HG02943 (cell line): ENCODE measurements around the gene KIFC3.
"Not testable (repeated sequence)": the region's sequence is repeated elsewhere in the genome, so short reads cannot be mapped to it uniquely, and the experiment has no call there.

ENCODE experiments used
- ATAC-seq: cut with Tn5 transposase; IDR thresholded peaks from one replicate; pipeline ENCODE4 v1.9.1; 2021; ENCODE audit warnings: mild to moderate bottlenecking, low read depth, moderate library complexity; ENCODE audit not compliant: unreplicated experiment

The KIFC3 gene

DNA sequence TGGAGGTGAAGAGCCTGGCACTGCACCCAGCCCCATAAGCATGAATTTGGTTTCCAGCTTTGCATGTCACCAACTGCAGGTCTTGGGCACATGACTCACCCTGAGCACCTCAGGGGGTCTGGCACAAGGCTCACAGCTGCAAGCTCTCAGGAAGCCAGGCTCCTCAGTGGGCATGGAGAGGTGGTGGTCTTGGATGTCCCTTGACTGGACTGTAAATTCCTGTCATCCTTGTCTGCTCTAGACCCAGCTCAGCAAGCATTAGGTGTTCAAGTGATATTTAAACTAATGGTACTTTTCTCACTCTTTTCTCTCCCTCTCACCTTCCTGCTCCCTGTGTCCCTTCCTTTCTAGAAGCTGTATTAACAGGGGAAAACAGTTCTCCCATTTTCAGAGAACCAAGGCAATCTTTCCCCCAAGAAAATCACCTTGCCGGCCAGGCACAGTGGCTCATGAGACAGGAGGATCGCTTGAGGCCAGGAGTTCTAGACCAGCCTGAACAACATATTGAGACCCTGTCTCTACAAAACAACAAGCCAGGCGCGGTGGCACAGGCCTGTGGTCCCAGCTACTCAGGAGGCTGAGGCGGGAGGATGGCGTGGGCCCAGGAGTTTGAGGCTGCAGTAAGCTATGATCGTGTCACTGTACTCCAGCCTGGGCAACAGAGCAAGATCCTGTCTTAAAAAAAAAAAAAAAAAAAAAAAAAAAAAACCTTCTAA lies 5.1 kb upstream of the KIFC3 start:
- no peak for ATAC-seq

DNA sequence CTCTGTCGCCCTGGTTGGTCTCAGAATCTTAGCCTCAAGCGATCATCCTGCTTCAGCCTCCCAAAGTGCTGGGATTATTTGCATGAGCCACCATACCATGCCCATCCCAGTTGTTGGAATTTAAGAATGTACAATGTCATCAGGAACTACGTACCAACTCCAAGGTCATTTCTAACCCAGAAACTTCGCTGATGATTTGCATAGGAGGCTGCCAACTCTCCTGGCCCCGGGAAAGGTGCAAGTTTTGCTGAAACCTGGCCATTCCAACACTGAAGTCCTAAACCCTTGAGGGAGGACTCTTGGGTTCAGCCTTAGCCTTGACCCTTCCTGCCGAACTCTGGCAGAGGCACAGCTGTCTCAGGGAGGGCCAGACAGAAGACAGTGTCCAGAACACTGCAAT lies 2.9 kb upstream of the KIFC3 start:
- ATAC-seq: no peak

DNA sequence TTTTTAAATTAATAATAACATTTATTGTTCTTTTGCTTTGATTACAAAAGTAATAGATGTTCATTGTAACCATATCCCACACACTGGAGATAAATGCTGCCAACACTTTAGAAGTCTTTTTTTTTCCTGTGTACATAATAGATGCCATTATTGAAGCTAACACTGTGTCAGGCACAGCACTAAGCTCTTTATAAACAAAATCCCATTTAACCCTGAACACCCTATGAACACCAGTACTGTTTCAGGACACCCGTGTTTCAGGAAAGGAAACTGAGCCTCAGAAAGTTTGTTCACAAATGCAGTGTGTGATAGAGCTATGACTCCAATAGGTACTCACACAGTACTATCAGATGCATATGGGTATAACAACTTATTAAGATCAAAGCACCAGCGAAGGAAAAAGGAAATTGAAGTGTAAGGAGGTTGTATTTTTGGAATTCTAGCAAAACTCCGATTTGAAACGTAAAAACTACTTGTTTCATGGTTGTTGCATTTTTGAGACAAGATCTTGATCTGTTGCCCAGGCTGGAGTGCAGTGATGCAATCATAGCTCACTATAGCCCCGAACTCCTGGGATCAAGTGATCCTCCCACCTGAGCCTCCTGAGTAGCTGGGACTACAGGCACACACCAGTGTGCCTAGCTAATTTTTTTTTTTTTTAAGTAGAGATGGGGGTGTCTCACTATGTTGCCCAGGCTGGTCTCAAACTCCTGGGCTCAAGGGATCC lies 2.0 kb upstream of the KIFC3 start:
- ATAC-seq: no peak

DNA sequence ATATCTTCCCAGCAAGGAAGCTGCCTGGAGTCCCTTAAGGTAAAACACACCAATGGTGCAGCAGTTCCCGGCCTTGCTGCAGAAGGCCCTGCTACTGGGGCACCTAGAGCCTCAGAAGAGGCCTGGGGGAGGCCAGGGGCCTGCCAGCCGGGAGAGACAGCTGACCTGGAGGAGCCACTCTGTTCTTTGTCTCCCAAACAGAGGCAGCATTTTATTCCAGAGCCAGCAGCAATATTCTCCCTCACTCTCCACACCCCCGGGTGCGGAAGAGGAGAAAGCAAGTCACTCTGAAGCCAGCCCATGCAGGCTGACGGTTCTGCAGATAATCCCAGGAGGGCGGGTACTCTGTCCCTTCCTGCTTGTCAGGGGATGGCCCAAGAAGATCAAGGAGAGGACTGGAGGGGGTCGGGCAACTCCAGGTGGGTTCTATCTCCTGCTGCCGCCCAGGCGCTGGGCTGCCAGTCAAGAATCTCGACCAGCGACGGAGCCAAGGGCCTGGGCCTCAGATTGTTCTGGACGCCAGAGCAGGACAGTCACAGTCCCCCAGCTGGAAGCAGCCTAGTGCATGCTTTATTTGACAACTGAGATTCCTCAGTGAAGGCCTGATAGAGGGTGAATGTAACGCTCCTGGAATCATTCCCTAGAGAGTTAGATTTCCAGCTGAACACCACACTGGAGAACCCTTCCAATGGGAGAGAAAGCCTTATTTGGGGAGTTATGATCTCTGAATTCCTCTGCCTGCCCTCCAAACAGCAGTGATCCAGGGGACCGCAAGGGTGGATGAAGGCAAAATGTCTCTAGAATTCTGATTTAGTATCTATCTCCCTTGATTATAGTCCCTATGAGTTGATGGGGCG lies 1.1 kb upstream of the KIFC3 start:
- no peak for ATAC-seq

DNA sequence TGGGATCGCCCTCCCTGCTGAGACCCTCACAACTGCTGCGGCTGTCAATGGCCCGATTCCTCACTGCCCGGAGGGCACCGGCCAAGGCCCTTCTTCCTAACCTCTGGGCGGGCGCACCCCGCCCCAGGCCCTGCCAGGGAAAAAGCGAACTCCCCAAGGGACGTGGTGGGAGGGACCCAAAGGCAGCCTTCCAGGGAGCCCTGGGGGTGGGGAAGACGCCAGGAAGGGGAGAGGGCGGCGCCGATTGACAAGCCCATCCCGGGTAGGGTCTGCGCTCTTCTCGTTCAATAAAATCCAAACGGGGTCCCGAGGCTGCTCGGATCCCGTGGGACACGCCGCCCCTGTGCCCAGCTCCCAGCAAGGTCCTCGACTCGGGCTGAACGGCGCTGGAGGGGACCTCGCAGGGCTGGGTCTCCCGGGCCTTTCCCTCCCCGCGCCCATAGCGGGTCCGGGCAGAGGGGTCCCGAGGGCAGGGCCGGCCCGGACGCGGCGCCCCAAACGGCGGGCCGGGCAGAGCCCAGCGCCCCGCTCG lies 416 bp downstream of the KIFC3 start:
- ATAC-seq: no peak

DNA sequence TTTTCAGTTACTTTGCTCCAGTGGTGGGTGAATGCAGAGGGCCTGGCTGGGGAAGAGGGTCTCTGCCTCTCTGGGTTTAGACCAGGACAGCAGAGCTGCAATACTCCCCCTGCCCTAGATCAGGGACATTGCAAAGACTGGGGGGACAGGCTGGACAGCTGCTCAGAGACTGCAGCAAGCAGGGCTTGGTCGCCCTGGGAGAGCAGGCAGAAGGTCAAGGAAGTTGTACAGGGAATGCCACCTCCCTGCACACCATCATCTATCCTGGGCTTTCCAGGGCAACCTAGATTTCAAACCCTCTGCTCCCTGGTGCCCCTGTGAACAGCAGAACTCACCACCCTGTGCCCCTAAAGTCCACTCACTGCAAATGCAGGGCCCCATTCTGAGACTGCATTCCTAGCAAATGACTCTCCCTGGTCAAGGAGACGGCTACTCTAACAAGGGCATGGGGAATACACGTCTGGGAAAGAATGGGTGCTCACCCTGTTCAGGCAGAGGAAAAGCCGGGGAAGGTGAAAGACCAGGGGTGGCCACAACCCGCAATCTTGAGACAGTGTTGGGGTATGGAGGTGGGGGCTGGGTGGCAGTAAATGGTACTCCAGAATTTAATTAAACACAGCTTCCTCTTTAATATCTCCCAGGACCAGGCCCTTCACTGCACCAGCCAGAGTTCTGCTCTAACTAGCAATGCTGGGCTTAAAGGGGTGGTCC lies 1.0 kb downstream of the KIFC3 start:
- no peak for ATAC-seq

DNA sequence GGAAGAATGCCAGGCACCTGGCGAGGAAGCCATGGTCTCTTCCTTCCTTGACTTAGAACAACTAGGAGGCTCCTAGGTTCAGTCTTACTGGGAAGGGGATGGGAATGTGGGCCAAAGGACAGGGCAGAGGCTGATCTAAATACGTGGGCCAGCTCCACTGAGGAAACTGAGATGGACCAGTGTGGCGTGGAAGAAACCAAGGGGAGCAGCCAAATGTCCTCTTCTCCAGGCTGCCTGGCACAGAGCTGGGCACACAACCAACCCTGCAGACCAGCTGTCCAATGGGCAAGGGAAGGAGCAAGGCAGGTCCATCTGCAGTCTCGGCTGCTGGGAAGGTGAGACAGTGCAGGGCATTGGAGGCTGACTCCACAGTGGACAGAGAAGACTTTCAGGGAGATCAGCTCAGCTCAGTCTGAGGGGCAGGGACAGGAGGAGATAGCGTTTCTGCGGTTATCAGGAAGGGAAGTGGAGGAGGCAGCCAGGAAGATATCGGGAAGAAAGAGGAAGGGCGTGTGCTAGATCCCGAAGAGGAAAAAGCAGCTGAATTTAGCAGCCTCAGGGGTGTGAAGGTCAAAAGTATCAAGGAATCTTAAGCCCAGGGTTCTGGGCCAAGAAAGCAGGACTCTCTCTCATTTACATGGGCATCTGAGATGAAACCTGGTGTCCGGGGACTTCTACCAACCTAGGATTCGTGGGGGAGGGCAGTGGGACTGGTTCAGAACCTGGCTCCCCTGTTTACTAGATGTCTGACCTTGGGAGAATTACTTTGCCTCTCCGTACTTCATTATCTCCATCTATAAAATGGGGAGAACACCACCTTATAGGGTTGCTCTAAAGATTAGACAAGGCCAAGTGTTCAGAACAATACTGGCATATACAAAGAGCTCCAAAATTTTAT lies 1.8 kb downstream of the KIFC3 start:
- ATAC-seq: no peak

DNA sequence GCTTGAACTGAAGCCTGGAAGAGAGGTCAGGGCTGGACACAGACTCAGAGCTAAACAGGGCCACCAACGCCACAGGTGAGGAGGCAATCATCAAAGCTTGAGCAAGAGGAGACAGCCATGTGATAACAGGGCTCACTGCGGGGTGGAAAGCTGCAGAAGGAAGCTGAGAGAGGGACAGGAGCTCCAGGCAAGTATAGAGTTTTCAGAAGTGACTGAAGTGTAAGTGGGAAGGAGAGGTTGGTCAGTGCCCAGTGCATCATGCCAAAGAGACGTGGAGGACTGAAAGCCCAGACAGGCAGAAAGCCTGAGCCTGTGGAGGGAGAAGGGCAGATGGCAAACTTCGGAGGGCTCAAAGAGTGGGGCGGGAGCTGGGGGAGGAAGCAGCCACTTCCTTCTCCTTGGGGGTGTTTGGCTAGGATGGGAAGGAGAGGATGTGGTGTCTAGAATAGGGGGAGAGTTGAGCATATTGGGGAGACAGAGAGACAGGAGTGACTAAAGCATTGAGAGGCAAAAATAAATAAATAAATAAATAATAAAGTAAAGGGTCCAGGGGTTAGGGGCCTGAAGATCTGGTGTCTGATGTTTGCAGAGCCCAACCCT lies 2.6 kb downstream of the KIFC3 start:
- ATAC-seq: no peak

DNA sequence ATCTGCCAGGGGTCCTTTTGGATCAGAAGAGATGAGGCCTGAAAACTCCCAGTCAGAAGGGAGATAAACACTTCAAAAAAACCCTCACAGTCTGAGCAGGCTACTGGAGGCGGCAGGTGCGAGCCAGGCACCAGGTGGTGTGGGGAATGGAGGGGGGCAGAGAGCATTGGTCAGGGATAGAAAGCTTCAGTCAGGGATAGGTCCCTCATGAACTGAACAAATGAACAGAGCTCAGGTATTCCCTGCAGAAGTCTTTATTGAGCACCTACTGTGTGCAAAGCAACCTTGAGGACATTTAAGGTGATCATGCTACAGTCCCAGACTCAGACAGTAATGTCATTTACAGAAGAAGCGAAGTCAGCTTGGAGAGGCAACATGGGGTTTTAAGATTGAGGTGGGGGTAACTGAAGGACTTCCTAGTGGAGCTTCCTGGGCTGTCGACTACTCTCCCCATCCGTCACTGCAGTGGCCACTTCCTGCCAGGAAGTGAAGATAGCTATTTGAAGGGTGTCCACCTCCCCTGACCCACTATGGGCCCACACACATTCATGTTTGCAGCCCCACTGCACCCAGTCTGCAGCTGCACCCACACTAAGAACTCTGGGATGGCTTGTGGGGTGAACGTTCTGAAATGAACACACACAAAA lies 3.2 kb downstream of the KIFC3 start:
- ATAC-seq: no peak

DNA sequence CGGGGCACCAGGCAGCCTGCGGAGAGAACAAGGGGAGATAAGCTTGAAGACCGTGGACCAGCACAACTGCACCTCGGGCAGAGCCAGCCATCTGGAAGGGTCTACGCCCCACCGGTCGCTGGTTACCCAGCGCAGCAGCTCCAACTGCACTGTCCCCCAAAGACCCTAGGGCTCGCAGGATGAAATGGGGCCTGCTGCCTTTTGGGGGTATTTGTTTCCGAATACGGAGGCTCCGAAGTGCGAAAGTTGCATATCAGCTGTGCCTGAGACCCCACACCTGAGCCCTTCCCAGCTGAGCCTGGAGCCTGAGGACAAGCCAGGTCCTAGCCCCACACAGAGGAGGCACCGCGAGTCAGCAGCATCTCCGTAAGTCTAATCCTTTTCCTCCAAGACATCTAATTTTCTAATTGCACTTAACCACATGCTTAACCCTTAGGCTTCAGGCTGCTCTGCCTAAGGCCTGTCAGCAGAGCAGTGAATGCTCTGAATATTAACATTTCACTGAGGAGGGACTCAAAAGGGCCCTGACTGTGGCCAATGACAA lies 4.0 kb downstream of the KIFC3 start:
- no peak for ATAC-seq

DNA sequence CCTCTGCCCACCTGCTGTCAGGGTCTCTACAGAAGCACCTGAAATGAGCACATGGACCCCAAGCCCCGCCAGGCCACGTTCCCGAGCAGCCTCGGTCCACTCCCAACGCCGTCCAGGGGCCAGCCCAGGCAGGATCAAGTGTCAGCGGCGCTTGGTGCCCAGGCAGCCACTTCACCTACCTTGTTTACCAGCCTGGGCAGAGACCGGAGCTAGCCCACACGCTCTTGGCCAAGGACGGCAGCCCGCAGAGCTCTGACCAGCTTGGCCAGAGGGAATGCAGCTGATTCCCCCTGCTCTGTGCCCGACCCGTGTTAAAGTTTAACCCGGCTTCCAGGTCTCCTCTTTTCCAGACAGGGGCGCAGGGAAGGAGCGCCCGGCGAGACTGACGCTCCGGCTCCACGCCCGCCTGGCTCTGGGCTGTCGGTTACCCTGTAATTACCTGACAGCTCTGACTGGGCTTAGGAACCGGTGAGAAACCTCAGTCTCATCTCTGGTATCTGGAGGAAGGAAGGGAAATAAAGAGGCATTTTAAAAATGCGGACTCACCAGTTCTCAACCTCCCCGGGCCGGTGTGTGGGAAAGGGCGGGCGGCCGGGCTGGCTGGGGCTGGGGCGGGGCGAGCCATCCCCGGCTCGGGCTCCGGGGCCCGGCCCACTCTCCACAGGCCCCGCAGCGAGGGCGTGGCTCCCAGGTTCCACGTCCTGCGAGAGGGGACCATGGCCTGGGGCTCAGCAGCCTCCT lies 4.6 kb downstream of the KIFC3 start:
- no peak for ATAC-seq

DNA sequence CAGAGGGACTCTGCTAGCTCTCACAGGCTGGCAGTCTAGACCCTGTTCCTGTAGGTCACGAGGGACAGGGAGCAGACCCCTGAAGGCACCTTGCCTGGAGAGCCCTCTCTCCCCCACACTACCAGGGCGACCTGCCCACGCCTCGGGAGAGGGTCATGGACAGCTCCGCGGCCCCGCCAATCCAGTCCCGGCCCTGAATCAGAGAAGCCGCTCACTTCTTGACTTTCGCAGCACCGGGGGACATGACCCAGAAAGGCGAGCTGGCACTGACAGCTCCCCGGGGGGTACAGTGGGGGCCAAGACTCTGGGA lies 5.1 kb downstream of the KIFC3 start:
- no peak for ATAC-seq

DNA sequence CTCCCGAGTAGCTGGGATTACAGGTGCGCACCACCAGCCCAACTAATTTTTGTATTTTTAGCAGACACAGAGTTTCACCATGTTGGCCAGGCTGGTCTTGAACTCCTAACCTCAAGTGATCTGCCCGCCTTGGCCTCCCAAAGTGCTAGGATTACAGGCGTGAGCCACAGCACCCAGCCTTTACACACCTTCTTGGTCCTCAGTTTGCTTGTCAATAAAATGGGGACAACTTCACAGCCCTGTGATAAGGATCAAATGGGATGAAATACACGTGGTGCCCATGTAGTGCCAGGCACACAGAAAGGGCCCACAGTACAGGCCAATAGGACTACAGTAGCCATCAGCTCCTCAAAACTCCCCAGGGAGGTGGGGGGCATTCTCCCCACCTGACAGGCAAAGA lies 6.3 kb downstream of the KIFC3 start:
- ATAC-seq: not testable (repeated sequence)

DNA sequence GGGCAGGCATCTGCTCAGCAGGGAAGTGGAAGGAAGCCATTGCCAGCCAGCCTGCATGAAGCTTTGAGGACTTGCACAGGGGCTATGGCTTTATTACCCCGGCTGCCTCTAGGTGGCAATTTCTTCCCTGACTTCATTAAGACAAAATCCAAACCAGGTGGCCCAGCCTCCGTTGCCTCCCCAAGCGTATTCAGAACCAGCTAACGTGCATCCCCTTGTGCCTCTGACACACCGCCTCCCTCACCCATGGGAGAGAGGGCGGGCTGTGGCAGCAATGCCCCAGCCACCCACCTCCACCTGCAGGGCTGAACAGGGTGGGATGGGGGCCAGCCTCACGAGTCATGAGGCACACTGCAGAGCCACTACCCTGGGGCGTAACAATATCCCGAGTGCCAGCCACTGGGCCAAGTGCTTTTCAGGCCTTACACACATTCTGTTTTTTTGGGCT lies 6.8 kb downstream of the KIFC3 start:
- no peak for ATAC-seq

DNA sequence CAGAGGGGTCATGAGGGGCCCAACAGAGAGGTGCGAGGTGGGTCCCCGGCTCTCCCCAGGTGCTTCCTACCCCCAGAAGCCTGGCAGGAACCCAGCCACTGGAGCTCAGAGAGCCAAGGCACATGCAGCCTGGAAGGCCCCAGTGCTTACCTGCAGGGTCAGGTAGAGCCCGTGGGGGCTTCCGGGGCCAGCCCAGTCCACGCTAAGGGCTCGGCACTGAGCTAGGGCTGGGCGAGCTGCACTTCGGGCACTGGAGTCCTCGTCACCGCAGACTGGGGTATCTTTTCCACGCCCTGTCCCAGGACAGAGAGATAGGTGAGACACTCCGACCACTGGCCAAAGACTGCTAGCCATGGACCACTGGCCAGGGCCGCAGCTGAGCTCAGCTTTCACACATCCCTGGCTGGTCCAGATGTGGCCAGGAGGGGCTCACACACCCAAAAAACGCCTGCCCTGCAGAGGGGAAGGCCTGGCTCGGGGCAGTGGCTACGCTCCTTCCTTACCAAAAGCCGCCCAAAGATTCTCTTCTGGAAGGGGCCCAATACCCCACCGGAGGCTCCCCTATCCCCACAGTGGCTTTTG lies 7.4 kb downstream of the KIFC3 start:
- ATAC-seq: no peak

DNA sequence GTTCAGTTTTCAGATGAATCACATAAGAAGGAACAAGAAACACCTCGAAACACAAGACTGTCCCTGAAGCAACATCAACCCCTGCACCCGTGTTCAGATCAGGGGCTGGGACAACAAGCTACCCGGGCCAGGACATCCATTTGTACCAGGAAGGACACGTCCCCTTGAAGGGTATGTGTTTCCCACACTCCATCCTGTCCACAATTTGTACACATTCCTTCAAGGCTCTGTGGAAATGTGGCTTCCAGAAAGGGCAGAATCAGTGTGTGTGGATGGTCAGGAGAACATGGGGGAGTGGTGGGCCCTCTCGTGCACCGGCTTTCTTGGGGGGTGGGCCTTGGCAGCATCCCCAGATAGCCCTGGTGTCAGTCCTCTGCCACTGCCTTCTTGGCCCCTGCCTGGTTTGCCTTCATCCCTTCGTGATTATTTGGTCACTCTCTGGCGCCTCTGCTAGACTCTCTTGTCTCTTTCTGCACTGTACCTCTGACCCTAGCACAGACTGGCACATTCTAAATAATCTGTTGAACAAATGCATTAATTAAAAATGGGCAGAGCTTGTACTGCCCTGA lies 10.3 kb downstream of the KIFC3 start:
- no peak for ATAC-seq
